Measurements from ENCODE around the gene ALAD.

The ALAD gene

DNA sequence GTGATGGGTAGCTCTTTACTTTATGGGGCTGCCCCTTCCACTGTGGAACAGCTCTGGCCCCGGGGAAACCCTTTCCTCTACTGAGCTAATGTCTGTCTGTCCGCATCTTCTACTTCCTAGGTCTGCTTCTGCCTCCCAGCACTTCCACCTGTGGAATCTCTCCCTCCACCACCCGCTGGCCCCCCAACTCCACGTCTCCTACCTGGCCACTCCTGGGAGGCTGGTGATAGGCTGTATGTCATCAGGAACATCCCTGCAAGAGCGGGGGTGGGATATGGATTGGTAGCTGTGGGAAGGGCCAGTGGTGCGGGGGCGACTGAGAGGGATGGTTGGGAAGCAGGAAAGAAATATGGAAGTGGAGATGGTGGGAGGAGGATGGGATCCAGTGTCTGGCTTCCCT, 9.2 kb downstream of the ALAD start:
- no peaks in the 10 kb centered on the region for H3K9me3 ChIP-seq (ENCODE audit: control extremely low read depth in 1 of 5, control insufficient read depth in 4 of 5, insufficient read depth in 2 of 5, low read depth in 1 of 5, low read length in 4 of 5)
- 100% methylated on average over 4 of the region's 7 CpGs for WGBS (ENCODE audit: insufficient coverage)
- H3K27me3 ChIP-seq (replicated peaks in 2 of 5; ENCODE audit: control insufficient read depth in 4 of 5, insufficient read depth in 5 of 5, low read length in 4 of 5) = no peaks in the 10 kb centered on the region
- ChIA-PET POLR2A (no interaction called here), CTCF (interaction anchor here (1.8 kb wide), 2 partner anchors 11 to 18 kb away, joined by 3 to 8 read pairs; partner anchors contain the start of genes ALAD and POLE3)
- peaks cover 0 to 65% (median 48%) of the 10 kb centered on the region in 4 experiments for H3K36me3 ChIP-seq (ENCODE audit: control insufficient read depth in 4 of 4, insufficient read depth in 4 of 4, low read length in 3 of 4)
- no peak for DNase-seq
- no peak overlapping the region for H3K4me3 ChIP-seq (ENCODE audit: control insufficient read depth in 1 of 7, extremely low read depth in 1 of 7, insufficient read depth in 4 of 7, low read depth in 2 of 7, low read length in 6 of 7)
- no peaks in the 10 kb centered on the region for H3K4me1 ChIP-seq (ENCODE audit: control extremely low read depth in 1 of 4, control insufficient read depth in 4 of 4, insufficient read depth in 4 of 4, low read length in 3 of 4)
- H3K27ac ChIP-seq (ENCODE audit: insufficient read depth in 1 of 2, low read depth in 1 of 2, low read length in 2 of 2, poor library complexity in 1 of 2, severe bottlenecking in 2 of 2) = no peak overlapping the region

DNA sequence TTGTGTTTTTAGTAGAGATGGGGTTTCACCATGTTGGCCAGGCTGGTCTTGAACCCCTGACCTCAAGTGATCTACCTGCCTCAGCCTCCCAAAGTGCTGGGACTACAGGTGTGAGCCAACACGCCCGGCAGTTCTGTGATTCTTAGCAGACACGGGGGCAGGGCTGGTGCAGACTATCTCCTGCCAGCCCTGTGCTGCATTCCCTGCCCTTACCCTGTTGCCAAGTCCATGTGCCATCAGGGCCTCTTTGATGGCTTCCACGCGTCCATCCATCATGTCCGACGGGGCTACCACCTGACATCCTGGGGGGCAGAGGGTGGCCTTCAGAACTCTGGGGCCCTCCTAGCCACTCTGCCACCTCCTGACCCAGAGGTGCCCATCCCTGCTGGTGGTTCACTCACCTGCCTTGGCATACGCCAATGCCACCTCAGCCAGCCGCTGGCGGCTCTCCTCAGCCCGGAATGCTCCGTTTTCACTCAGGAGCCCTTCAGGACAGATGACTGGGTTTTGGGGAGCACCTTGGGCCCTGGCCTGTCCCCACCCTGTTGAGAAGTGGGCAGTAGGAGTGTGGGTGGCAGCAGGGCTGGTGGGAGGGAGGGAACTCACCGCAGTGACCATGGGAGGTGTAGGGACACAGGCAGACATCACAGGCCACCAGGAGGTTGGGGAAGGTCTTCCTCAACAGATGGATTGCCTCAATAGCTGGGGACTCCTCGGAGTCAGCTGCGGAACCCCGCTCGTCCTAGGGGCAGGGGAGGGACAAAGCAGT, 10.7 kb downstream of the ALAD start:
- DNase-seq = no peak
- Histone ChIP-seq H3K4me1 (ENCODE audit: control extremely low read depth in 1 of 4, control insufficient read depth in 4 of 4, insufficient read depth in 4 of 4, low read length in 3 of 4) (no peaks in the 10 kb centered on the region), H3K27ac (ENCODE audit: insufficient read depth in 1 of 2, low read depth in 1 of 2, low read length in 2 of 2, poor library complexity in 1 of 2, severe bottlenecking in 2 of 2) (no peak overlapping the region), H3K27me3 (replicated peaks in 2 of 5; ENCODE audit: control insufficient read depth in 4 of 5, insufficient read depth in 5 of 5, low read length in 4 of 5) (no peaks in the 10 kb centered on the region), H3K36me3 (ENCODE audit: control insufficient read depth in 4 of 4, insufficient read depth in 4 of 4, low read length in 3 of 4) (peaks cover 0 to 75% (median 51%) of the 10 kb centered on the region in 4 experiments), H3K4me3 (ENCODE audit: control insufficient read depth in 1 of 7, extremely low read depth in 1 of 7, insufficient read depth in 4 of 7, low read depth in 2 of 7, low read length in 6 of 7) (no peak overlapping the region), H3K9me3 (ENCODE audit: control extremely low read depth in 1 of 5, control insufficient read depth in 4 of 5, insufficient read depth in 2 of 5, low read depth in 1 of 5, low read length in 4 of 5) (no peaks in the 10 kb centered on the region)
- 93% methylated on average over 12 of the region's 17 CpGs for WGBS (ENCODE audit: insufficient coverage)
- ChIA-PET CTCF (interaction anchor here (1.1 to 1.8 kb wide), 2 partner anchors 12 to 20 kb away, joined by 3 to 8 read pairs; partner anchors contain the start of genes ALAD, C9orf43 and POLE3), POLR2A (no interaction called here)

DNA sequence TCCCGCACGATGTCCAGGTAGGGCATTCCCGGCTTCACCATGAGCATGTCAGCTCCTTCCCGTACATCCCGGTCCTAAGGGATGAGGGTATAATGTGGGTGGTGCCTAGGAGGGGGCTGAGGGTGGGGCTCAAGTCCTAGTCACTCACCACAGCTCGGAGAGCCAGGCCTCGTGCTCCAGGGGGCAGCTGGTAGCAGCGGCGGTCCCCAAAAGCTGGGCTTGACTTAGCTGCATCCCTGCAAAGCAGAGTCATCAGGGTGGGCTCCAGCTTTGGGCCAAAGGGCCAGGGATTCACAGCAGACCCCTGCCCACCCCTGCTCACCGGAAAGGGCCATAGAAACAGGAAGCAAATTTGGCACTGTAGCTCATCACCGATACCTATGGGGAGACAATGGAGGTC, 11.6 kb downstream of the ALAD start:
- Histone ChIP-seq H3K4me1 (ENCODE audit: control extremely low read depth in 1 of 4, control insufficient read depth in 4 of 4, insufficient read depth in 4 of 4, low read length in 3 of 4) (no peaks in the 10 kb centered on the region), H3K4me3 (ENCODE audit: control insufficient read depth in 1 of 7, extremely low read depth in 1 of 7, insufficient read depth in 4 of 7, low read depth in 2 of 7, low read length in 6 of 7) (no peak overlapping the region), H3K27me3 (replicated peaks in 2 of 5; ENCODE audit: control insufficient read depth in 4 of 5, insufficient read depth in 5 of 5, low read length in 4 of 5) (no peaks in the 10 kb centered on the region), H3K27ac (ENCODE audit: insufficient read depth in 1 of 2, low read depth in 1 of 2, low read length in 2 of 2, poor library complexity in 1 of 2, severe bottlenecking in 2 of 2) (no peak overlapping the region), H3K36me3 (ENCODE audit: control insufficient read depth in 4 of 4, insufficient read depth in 4 of 4, low read length in 3 of 4) (peaks cover 0 to 70% (median 48%) of the 10 kb centered on the region in 4 experiments), H3K9me3 (ENCODE audit: control extremely low read depth in 1 of 5, control insufficient read depth in 4 of 5, insufficient read depth in 2 of 5, low read depth in 1 of 5, low read length in 4 of 5) (no peaks in the 10 kb centered on the region)
- CTCF ChIA-PET = interaction anchor here (1.1 kb wide), 1 partner anchor 21 kb away, joined by 3 read pairs; the partner anchor contains the start of genes C9orf43 and POLE3
- WGBS (ENCODE audit: insufficient coverage) = 97% methylated on average over 7 of the region's 11 CpGs
- no peak for DNase-seq
- POLR2A ChIA-PET = no interaction called here

DNA sequence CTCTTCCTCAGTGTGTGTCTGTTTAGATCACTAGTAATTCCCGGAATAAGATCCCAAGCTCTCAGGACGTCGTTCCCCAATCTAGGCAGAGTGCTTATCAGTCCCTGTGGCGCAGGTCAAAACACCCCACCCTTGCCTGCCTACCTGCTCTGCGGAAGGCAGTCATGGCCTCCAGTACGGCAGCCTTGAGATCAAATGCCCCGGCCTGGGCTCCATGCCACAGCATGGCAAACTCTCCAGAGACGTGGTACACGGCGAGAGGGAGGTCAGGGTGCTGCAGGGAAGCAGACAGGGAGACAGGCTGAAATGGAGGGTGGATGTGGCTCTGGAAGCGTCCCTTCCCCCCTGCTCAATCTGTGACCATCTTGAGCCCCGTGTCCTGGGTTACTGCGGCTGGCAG, 12.3 kb downstream of the ALAD start:
- Histone ChIP-seq H3K9me3 (ENCODE audit: control extremely low read depth in 1 of 5, control insufficient read depth in 4 of 5, insufficient read depth in 2 of 5, low read depth in 1 of 5, low read length in 4 of 5) (no peaks in the 10 kb centered on the region), H3K4me1 (ENCODE audit: control extremely low read depth in 1 of 4, control insufficient read depth in 4 of 4, insufficient read depth in 4 of 4, low read length in 3 of 4) (no peaks in the 10 kb centered on the region), H3K36me3 (ENCODE audit: control insufficient read depth in 4 of 4, insufficient read depth in 4 of 4, low read length in 3 of 4) (peaks cover 0 to 70% (median 48%) of the 10 kb centered on the region in 4 experiments), H3K27ac (ENCODE audit: insufficient read depth in 1 of 2, low read depth in 1 of 2, low read length in 2 of 2, poor library complexity in 1 of 2, severe bottlenecking in 2 of 2) (no peak overlapping the region), H3K4me3 (ENCODE audit: control insufficient read depth in 1 of 7, extremely low read depth in 1 of 7, insufficient read depth in 4 of 7, low read depth in 2 of 7, low read length in 6 of 7) (no peak overlapping the region), H3K27me3 (replicated peaks in 2 of 5; ENCODE audit: control insufficient read depth in 4 of 5, insufficient read depth in 5 of 5, low read length in 4 of 5) (no peaks in the 10 kb centered on the region)
- ChIA-PET POLR2A (no interaction called here), CTCF (interaction anchor here (1.1 to 3.5 kb wide), 3 partner anchors 10 to 21 kb away, joined by 3 to 15 read pairs (median 3); partner anchors contain the start of genes C9orf43, HDHD3 and POLE3)
- WGBS (ENCODE audit: insufficient coverage) = 96% methylated on average over 12 of the region's 13 CpGs
- no peak for DNase-seq

DNA sequence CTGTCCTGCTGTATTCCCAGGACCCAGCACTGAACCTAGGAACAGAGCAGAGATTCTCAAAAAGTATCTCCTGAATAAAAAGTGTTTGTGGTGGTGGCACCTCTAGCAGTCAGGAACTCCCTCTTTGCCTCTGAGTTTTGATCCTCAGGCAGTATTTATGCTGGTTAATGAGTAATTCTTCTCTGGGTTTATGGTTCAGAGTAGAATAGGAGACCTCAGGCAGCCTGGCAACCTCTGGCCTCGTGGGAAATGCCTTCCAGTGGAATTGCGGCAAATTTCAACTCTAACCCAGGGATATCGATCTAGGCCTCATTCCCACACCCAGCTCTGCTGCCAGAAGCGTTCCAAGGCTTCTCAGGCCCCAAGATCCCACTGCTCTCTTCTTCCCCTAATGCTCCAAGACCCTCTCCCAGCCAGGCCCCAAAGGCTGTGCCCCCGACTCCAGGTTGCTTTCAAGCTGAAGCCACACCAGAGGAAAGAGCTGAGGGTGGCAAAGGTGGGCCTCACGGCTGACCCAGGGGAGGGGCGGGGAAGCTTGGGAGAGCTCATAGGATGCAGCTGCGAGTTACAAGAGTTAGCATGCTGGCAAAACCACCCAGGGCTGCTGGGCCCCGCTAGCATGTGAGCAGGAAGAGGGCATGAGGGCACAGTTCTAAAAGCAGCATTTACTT, 13.4 kb downstream of the ALAD start:
- WGBS (ENCODE audit: insufficient coverage) = 78% methylated on average over 7 of the region's 9 CpGs
- Histone ChIP-seq H3K4me3 (ENCODE audit: control insufficient read depth in 1 of 7, extremely low read depth in 1 of 7, insufficient read depth in 4 of 7, low read depth in 2 of 7, low read length in 6 of 7) (no peak overlapping the region), H3K9me3 (ENCODE audit: control extremely low read depth in 1 of 5, control insufficient read depth in 4 of 5, insufficient read depth in 2 of 5, low read depth in 1 of 5, low read length in 4 of 5) (no peaks in the 10 kb centered on the region), H3K36me3 (ENCODE audit: control insufficient read depth in 4 of 4, insufficient read depth in 4 of 4, low read length in 3 of 4) (peaks cover 0 to 65% (median 41%) of the 10 kb centered on the region in 4 experiments), H3K27ac (ENCODE audit: insufficient read depth in 1 of 2, low read depth in 1 of 2, low read length in 2 of 2, poor library complexity in 1 of 2, severe bottlenecking in 2 of 2) (no peak overlapping the region), H3K27me3 (replicated peaks in 2 of 5; ENCODE audit: control insufficient read depth in 4 of 5, insufficient read depth in 5 of 5, low read length in 4 of 5) (no peaks in the 10 kb centered on the region), H3K4me1 (ENCODE audit: control extremely low read depth in 1 of 4, control insufficient read depth in 4 of 4, insufficient read depth in 4 of 4, low read length in 3 of 4) (no peaks in the 10 kb centered on the region)
- DNase-seq = no peak
- POLR2A ChIA-PET = interaction anchor here (0.5 kb wide), 1 partner anchor 90 kb away, joined by 3 read pairs; no protein-coding TSS in a partner anchor
- CTCF ChIA-PET = interaction anchor here (1.2 to 3.5 kb wide), 4 partner anchors 11 to 21 kb away, joined by 3 to 15 read pairs (median 4); partner anchors contain the start of genes ALAD and HDHD3

DNA sequence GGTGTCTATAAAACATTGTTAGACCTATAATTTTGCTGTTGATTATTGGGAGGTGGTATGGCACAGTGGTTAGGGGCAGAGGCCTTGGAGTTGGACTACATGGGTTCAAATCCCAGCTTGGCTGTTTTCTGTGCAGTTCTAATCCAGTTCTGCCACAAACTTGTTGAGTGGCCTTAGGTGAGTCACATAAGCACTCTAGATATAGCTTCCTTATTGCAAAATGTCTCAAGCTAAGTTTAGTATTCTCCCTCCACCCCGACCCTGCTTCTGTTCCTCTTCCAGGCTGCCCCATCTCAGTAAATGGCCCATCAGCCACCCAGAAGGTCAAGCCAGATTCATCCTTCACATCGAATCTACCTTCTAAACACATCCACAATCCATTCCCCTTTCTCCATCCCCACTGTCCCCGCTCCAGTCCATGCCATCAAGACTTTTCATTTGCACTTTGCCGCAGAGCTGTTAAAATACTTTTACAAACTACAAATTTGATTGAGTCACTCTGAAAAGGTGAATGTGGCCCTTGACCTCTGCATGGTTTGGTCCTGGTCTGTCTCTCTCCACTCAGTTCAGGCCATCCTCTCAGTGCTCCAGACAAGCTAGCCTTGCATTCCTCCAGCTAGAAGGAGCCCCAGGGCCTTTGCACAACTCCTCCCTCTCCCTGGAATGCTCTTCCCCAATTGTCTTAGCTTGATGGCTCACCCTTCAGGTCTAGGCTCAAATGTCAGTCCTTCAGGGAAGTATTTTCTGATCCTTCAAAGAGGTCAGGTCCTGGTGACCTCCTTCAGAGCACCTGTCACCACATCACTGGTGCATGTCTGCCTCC, 14.3 kb downstream of the ALAD start:
- Histone ChIP-seq H3K27ac (ENCODE audit: insufficient read depth in 1 of 2, low read depth in 1 of 2, low read length in 2 of 2, poor library complexity in 1 of 2, severe bottlenecking in 2 of 2) (no peak overlapping the region), H3K36me3 (ENCODE audit: control insufficient read depth in 4 of 4, insufficient read depth in 4 of 4, low read length in 3 of 4) (peaks cover 0 to 56% (median 39%) of the 10 kb centered on the region in 4 experiments), H3K27me3 (replicated peaks in 2 of 5; ENCODE audit: control insufficient read depth in 4 of 5, insufficient read depth in 5 of 5, low read length in 4 of 5) (no peaks in the 10 kb centered on the region), H3K4me1 (ENCODE audit: control extremely low read depth in 1 of 4, control insufficient read depth in 4 of 4, insufficient read depth in 4 of 4, low read length in 3 of 4) (no peaks in the 10 kb centered on the region), H3K9me3 (ENCODE audit: control extremely low read depth in 1 of 5, control insufficient read depth in 4 of 5, insufficient read depth in 2 of 5, low read depth in 1 of 5, low read length in 4 of 5) (no peaks in the 10 kb centered on the region), H3K4me3 (ENCODE audit: control insufficient read depth in 1 of 7, extremely low read depth in 1 of 7, insufficient read depth in 4 of 7, low read depth in 2 of 7, low read length in 6 of 7) (no peak overlapping the region)
- CTCF ChIA-PET = interaction anchor here (1.2 to 3.5 kb wide), 3 partner anchors 12 to 22 kb away, joined by 4 to 15 read pairs (median 5); partner anchors contain the start of gene ALAD
- DNase-seq = no peak
- 93% methylated on average over 4 of the region's 4 CpGs for WGBS (ENCODE audit: insufficient coverage)
- POLR2A ChIA-PET = interaction anchor here (0.5 to 1.0 kb wide), 2 partner anchors 10 to 90 kb away, joined by 3 read pairs; partner anchors contain the start of gene HDHD3

Data from common myeloid progenitor, CD34-positive (primary cell).